ENCODE measurements around the gene PACS1.
A peak's percentile ranks its signal among the peaks of the same experiment; 100 is the strongest.

PACS1 gene

GRCh38 chr11:66221726-66222236 lies 151.7 kb downstream of the PACS1 start:
- CTCF ChIA-PET, result interaction anchor here (0.8 to 9.9 kb wide), 47 partner anchors 8 to 199 kb away, joined by 3 to 130 read pairs (median 4); partner anchors contain the start of genes NPAS4, RAB1B, SLC29A2 and YIF1A
- no peak for DNase-seq (ENCODE audit: low read depth, low spot score)
- no peak for TF ChIP-seq CTCF (IDR thresholded peaks at IDR 0.05; ENCODE audit: insufficient read depth, low read length, missing control alignments)
- POLR2A ChIA-PET, result no interaction called here
- H3K4me3 ChIP-seq (ENCODE audit: low read depth, low read length), result no peak overlapping the region

- peak; percentile 49 for DNase-seq (ENCODE audit: low read depth, low spot score)
- no peak overlapping the region for H3K4me3 ChIP-seq (ENCODE audit: low read depth, low read length)
- ChIA-PET CTCF (interaction anchor here (0.8 to 9.9 kb wide), 49 partner anchors 8 to 199 kb away, joined by 3 to 130 read pairs (median 4); partner anchors contain the start of genes NPAS4, RAB1B, SLC29A2 and YIF1A), POLR2A (no interaction called here)
- TF ChIP-seq CTCF (IDR thresholded peaks at IDR 0.05; ENCODE audit: insufficient read depth, low read length, missing control alignments), result peak; percentile 100
These were observed 152.5 kb downstream of the PACS1 start for GRCh38 chr11:66222358-66223149.

GRCh38 chr11:66224226-66224855 lies 154.3 kb downstream of the PACS1 start:
- TF ChIP-seq CTCF (IDR thresholded peaks at IDR 0.05; ENCODE audit: insufficient read depth, low read length, missing control alignments), result no peak
- DNase-seq (ENCODE audit: low read depth, low spot score), result no peak
- CTCF ChIA-PET, result interaction anchor here (1.0 to 9.9 kb wide), 8 partner anchors 11 to 156 kb away, joined by 3 to 130 read pairs (median 10); partner anchors contain the start of gene RAB1B
- H3K4me3 ChIP-seq (ENCODE audit: low read depth, low read length), result no peak overlapping the region
- POLR2A ChIA-PET, result interaction anchor here (0.7 kb wide), 1 partner anchor 225 kb away, joined by 3 read pairs; no protein-coding TSS in a partner anchor

GRCh38 chr11:66225066-66225465 lies 155.0 kb downstream of the PACS1 start:
- CTCF ChIA-PET, result interaction anchor here (1.1 to 9.9 kb wide), 4 partner anchors 12 to 58 kb away, joined by 4 to 130 read pairs (median 4); no protein-coding TSS in a partner anchor
- TF ChIP-seq CTCF (IDR thresholded peaks at IDR 0.05; ENCODE audit: insufficient read depth, low read length, missing control alignments), result no peak
- no peak for DNase-seq (ENCODE audit: low read depth, low spot score)
- POLR2A ChIA-PET, result interaction anchor here (0.7 kb wide), 1 partner anchor 226 kb away, joined by 3 read pairs; no protein-coding TSS in a partner anchor
- H3K4me3 ChIP-seq (ENCODE audit: low read depth, low read length), result no peak overlapping the region

GRCh38 chr11:66226101-66226500 lies 156.0 kb downstream of the PACS1 start:
- POLR2A ChIA-PET, result no interaction called here
- no peak for TF ChIP-seq CTCF (IDR thresholded peaks at IDR 0.05; ENCODE audit: insufficient read depth, low read length, missing control alignments)
- H3K4me3 ChIP-seq (ENCODE audit: low read depth, low read length), result no peak overlapping the region
- CTCF ChIA-PET, result interaction anchor here (0.8 to 9.9 kb wide), 4 partner anchors 12 to 57 kb away, joined by 3 to 130 read pairs (median 4); no protein-coding TSS in a partner anchor
- DNase-seq (ENCODE audit: low read depth, low spot score), result no peak
